ENCODE data around the gene BLM.
A peak's percentile ranks its signal among the peaks of the same experiment; 100 is the strongest.

Gene BLM

DNA sequence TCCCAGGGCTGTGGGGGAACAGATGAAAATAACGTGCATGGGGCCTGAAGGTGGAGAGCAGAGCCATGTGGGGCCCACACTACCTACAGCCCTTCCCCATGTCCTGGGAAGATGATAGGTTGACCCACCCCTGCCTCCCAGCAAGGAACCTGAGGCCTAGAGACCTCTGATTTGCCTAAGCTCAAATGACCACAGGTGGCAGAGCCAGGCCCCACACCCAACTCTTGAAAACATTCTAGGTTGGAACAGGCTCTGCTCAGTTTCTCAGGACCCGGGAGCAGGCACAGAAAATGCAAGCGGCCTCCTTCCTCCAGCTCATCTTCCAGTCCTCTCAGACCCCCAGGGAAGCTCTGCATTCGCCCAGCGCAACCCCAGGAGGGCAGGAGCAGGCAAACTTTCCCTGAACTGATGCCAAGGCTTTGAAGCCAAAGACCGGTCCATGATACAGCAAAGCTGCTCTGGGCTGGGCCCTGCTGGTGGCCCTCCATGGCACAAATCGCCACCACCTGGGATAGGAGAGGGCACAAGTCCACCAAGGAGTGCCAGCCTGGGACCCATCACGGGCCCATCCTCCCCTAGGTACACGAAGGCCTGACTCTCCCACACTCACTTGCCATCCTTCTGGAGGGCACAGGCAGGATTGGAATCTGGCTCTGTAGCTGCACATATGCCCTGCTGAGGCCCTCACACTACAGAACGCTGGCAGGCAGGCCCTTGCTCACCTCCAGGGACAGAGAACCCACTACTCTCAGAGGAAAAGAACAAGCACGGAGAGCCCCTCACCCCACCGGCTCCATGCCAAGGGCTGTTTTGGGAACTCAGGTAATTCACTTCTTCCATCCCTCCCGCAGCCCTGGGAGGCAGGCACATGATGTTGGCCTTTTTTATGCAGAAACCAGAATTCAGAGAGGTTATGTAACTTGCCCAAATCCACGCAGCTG lies 100.2 kb downstream of the BLM start:
- no peak overlapping the region for H3K27ac ChIP-seq
- no peak for TF ChIP-seq ZFX (IDR thresholded peaks at IDR 0.05; ENCODE audit: borderline replicate concordance)
- TF ChIP-seq, protein P1, sequence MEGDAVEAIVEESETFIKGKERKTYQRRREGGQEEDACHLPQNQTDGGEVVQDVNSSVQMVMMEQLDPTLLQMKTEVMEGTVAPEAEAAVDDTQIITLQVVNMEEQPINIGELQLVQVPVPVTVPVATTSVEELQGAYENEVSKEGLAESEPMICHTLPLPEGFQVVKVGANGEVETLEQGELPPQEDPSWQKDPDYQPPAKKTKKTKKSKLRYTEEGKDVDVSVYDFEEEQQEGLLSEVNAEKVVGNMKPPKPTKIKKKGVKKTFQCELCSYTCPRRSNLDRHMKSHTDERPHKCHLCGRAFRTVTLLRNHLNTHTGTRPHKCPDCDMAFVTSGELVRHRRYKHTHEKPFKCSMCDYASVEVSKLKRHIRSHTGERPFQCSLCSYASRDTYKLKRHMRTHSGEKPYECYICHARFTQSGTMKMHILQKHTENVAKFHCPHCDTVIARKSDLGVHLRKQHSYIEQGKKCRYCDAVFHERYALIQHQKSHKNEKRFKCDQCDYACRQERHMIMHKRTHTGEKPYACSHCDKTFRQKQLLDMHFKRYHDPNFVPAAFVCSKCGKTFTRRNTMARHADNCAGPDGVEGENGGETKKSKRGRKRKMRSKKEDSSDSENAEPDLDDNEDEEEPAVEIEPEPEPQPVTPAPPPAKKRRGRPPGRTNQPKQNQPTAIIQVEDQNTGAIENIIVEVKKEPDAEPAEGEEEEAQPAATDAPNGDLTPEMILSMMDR (IDR thresholded peaks at IDR 0.05) = no peak

DNA sequence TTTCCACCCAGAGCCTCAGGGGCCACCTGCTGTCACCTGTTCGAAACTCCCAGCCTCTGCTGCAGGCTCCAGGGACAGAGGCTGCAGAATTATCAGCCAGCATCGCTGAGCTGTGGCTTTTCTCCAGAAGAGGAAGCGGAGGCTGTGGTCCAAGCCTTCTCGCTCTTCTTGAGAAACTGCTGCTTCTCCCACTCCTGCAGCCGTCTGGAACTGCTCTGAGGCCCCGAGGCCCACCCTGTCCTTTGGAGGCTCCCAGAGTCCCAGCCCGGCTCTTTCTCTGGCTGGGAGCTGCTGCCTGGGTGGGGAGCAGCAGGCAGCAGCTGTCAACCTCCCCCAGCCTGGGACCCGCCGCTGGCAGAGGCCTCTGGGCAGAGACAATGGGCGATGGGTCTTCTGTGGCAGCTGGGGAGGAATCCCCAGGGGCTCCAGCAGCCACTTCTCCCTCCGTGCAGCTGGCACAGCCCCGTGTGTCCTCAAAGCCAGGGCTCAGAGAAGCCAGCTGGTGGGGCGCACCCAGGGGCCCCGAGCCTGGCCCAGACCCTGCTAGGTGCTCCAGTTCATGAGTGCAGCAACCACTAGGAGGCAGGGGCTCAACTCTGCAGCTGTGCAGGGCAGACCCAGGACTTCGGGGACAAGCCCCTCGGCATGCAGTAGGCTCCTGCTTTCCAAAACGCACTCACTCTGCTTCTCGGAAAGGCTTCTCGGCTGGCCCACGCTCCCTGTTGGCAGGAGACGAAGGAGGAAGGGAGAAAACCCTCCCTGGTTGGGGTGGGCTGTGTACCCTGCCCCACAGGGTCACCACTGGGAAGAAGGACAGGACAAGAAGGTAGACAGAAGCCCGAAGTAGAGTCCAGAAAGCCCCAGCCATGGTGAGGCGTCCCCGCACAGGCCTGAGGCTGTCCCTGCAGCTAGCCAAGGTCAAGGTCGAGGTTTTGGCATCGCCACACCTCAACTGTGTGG lies 101.4 kb downstream of the BLM start:
- TF ChIP-seq, protein P1 (IDR thresholded peaks at IDR 0.05) = peak; percentile 10; the same call in 1 of the 2 replicates
- TF ChIP-seq ZFX (IDR thresholded peaks at IDR 0.05; ENCODE audit: borderline replicate concordance) = no peak
- no peak overlapping the region for H3K27ac ChIP-seq

DNA sequence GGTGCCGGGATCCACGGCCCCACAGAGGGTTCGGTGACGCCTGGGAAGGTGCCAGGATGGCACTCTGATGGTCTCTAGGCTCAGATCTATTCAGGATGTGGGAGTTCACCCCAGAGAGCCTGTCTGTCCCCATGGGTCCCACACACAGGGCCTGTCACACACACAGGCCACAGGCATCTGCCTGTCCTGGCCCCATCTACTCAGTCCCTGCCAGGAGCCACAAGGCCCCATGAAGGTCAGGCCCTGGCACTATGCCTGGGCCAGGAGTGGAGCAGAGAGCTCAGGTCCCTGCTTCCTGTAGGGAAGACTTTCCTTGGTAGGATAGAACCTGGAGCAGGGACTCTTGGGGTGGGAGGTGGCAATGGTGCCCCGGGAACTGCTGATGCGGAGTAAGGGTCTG lies 102.2 kb downstream of the BLM start:
- H3K27ac ChIP-seq = no peak overlapping the region
- no peak for TF ChIP-seq ZFX (IDR thresholded peaks at IDR 0.05; ENCODE audit: borderline replicate concordance)
- TF ChIP-seq, protein P1 (IDR thresholded peaks at IDR 0.05) = no peak

DNA sequence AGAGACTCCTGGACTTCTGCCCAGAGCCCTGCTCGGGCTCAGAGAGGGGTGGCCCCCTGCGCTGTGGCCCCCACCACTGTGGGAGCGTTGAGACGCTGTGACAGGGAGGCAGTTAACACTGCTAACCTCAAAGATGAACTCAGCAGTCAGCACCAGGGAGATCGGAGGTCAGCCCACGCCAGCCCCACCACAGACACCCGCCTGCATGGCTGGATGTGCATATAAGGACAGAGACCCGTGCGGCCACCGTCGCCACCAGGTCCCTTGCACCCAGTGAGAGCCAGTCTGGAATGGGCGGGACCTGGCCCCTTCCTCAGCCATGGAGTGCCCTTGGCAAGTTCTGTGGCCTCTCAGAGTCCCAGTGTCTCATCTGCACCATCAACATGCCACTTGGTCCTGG lies 102.7 kb downstream of the BLM start:
- no peak overlapping the region for H3K27ac ChIP-seq
- TF ChIP-seq ZFX (IDR thresholded peaks at IDR 0.05; ENCODE audit: borderline replicate concordance) = no peak
- TF ChIP-seq, protein P1 (IDR thresholded peaks at IDR 0.05) = no peak

DNA sequence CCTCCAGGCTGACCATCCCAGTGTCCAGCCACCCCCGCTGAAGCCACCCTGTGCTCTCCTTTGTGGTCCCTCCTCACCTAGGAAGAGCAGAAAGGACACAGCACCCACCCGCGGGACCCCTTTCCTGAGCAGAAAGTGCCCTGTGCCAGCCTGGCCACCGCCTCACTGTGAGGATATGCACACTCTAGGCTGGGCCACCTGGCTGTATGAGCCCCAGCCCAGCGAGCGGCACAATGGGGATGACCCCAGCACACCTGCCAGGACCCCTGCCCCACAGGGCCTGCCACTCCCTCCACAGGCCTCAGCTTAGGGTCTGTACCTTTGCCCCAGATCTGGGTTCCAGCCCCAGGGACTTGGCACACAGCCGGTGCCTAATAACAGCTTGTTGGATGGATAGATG lies 103.3 kb downstream of the BLM start:
- H3K27ac ChIP-seq = no peak overlapping the region

DNA sequence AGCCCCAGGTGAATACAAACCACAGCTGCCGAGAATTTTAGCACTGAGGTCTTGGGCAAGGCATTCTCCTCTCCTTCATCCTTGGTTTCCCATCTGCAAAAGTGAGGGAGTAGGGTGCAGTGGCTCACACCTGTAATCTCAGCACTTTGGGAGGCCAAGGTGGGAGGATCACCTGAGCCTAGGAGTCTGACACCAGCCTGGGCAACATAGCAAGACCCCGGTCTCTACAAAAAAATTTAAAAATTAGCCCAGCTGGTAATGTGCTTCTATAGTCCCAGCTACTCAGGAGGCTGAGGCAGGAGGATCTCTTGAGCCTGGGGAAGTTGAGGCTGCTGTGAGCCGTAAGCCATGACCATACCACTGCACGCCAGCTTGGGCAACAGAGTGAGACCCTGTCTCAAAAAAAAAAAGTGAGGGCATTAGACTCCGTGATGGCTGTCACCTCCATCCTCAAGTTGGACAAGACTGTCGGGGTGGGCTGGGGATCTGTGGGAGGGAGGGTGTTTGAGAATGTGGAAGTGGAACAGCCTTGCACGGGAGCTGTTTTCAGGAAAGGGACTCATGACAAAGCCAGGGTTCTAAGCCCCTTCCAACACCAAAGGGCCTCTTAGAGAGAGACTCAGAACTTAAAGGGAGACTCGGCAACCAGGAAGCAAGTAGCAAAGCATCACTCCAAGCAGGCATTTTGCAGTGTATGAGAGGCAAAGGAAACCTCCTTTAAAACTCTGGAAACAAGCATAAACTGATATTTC lies 105.2 kb downstream of the BLM start:
- no peak overlapping the region for H3K27ac ChIP-seq
- TF ChIP-seq, protein P1 (IDR thresholded peaks at IDR 0.05) = no peak
- TF ChIP-seq ZFX (IDR thresholded peaks at IDR 0.05; ENCODE audit: borderline replicate concordance) = no peak

More for the DNA sequence above, 103.3 kb downstream of the BLM start:
- no peak for TF ChIP-seq ZFX (IDR thresholded peaks at IDR 0.05; ENCODE audit: borderline replicate concordance)
- TF ChIP-seq, protein P1 (IDR thresholded peaks at IDR 0.05) = no peak

All from 22Rv1 (cell line).